GM19463 (cell line): ENCODE data around the gene MELTF.
A peak's percentile ranks its signal among the peaks of the same experiment; 100 is the strongest.

ENCODE experiments used
- ATAC-seq: cut with Tn5 transposase; IDR thresholded peaks from one replicate; pipeline ENCODE4 v1.9.1; 2021; ENCODE audit warnings: mild to moderate bottlenecking, moderate library complexity; ENCODE audit not compliant: unreplicated experiment

The MELTF gene

DNA sequence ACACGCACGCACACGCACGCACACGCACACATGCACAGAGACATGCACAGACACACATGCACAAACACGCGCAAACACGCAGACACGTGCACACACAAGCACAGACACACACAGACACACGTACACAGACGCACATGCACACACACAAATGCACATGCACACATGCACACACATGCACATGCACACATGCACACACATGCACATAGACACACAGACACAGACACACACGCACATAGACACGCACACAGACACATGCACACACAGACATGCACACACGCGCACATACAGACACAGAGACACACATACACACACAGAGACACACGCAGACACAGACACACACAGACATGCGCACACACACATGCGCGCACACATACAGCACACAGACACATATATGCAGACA, 34.6 kb downstream of the MELTF start:
- ATAC-seq = no peak

DNA sequence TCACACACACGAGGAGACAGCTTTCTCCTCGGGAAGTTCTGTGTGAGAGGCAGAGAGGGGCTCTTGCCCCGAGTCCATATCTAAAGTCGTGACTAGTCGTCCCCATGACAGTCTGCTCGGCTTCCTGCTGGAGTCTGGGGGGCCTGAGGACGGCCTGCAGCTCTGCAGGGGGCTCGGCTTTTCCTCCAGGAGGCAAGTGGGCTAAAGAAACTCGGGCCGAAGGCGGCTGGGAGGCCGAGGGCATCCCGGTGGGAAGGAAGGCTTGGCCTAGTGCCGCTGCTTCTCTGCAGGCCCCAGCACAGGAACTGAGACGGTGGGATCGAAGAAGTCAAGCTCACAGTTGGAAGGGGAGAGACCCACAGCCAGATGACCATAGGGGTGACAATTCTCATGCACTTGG, 35.6 kb downstream of the MELTF start:
- no peak for ATAC-seq

DNA sequence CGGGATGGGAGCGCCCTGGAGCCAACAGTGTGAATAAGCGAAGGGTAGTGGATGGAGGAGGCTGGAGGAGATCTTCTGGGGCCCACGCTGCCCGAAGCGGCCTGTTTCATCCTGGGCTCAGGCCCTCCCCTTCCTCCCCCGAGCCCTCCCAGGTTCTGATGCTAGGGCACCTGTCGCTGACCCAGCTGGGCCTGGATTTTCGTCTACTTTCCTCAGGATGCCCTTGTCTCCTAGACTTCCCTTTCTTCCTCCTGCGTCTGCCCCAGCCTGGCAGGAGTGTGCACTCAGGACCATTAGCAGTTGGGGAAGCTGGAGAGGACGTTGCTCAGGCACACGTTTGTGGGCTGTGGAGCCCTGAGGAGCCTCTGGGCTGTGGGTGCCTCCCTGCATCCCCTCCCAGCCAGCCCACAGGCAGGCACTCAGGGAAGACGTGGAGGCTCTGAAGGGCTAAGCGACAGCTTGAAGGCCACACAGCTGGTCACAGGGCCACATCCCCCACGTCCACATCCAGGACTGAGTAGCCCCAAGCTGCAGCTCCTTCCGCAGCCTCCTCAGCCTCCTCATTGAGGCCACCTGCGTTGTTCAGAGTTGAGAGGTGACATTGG, 37.1 kb downstream of the MELTF start:
- ATAC-seq = no peak

DNA sequence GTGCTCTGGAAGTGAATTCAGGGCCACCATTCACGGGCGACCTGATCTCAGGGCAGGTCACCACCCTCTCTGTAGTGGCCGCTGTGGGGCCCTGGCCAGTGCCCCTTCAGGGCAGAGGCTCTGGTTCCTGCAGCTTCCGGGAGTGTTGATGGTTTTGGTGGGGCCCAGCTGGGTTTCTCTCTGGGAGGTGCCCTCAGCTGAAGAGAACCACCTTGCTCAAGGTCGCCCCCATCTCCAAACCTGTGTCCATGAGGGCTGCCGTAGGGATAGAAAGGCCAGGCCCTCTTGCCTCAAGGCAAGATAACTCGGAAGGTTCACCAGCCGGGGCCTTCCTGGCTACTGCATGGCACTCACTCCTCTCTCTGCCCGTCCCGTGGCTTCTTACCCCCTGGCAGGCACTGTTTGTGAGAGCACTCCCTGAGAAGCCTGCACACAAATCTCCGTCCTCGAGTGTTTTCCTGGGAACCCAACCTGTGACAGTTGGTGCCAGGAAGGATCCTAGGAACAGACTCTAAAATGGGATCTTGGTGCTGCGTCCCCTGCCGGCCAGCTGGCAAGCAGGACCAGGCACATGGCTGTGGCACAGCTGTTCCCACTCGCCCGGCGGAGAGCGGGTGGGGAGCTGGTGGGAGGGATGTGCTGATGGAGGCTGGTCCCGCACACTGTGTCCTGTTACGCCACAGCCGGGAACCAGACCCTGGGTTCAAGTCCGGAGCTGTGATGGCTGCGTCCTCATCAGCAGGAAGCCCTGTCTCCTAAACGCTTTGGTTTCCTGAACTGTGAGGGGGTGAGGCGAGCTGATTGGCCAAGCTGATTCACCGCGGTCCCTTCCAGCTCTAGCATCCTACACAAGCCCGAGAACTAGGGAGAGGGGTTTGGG, 37.8 kb downstream of the MELTF start:
- ATAC-seq = no peak

DNA sequence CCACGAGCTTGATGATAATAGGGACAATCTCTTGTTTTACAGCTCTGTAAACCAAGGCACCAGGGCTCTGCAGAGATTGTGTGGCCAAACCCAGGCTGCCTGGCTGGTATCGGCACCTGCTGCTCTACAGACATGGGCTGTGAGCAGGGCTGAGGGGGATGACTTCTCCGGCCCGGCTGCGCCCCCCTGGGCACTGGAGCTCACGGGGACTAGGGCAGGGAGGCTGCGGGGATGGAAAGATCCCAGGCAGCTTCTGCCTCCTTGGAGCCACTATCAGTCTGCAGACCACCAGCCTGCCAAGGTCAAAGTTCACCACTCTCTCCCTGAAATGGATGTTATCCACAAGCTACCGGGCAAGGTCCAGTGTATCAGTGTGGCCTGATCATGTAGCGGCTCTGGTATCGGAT, 39.0 kb downstream of the MELTF start:
- no peak for ATAC-seq

DNA sequence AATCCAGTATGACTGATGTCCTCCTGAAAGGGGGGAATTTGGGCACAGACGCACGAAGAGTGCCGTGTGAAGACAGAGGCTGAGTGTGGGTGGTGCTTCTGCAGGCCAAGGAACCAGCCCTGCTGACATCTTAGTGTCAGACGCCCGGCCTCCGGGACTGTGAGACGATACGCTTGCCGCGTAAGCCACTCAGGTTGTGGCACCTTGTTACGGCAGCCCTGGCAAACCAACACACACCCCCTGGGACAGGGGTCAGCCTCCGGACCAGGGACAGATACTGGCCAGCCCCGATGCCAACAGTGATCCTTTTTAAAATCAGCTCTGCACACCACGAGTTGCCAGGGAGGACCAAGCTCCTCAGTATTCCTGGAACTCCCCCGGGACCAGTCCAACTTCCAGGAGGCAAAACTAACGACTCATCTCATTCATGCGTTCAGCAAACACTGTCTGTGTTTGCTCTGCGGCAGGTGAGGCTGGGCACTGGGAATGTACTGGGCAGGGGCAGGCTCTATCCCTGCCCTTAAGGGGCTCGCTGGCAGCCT, 39.8 kb downstream of the MELTF start:
- ATAC-seq = no peak

DNA sequence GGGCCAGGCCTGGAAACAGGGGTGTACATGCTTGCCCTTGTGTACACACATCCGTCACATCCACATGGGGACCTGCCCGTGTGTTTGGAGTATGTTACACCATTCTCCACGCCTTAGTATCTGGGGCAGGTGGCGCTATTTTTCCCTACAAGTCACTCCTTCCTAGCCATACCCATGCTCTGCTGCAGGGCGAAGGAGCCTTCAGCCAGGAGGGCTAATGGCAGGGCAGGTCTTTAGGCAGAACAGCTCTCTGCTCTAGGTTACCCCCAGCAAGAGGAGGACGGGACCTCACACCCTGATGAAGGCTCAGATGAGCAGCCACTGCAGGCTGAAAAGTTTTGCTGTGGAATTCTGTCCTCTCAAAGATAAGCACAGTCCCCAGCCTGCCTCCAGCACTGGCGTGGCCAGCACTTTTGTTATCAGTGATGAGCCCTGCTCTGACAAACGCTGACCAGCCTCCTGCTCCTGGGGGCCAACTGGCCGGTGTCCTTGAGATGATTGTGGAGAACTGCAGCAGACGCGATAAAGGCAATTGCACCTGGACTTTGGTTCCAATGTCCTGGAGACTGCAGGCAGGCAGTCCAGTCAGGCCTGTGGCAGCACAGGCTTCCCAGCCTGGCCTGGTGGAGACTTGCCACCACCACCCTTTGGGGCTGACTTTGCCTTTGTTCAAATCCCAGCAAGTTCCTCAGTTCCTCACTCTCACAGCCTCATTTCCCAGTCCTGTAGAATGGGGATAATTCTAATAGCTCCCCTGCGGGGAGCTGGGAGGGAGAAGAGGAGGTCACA, 41.2 kb downstream of the MELTF start:
- ATAC-seq = no peak

DNA sequence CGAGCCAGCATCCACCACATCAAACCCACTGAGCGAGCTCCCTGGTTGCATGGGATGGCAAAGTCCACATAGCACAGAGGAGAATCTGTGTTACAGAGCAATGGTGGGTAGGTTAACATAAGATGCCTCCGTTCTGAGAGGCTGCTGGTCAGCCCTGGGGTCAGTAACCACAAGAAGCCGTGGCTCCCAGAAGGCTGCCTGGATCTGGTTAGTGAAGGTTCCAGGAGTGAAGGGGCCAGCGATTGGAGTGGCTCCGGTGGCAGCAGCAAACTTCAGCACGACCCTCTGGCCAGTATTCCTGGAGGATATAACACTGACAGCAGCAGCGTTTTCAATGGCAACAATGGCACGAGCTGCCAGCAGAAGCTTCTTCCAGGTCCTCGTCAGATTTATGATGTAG, 42.6 kb downstream of the MELTF start:
- no peak for ATAC-seq

DNA sequence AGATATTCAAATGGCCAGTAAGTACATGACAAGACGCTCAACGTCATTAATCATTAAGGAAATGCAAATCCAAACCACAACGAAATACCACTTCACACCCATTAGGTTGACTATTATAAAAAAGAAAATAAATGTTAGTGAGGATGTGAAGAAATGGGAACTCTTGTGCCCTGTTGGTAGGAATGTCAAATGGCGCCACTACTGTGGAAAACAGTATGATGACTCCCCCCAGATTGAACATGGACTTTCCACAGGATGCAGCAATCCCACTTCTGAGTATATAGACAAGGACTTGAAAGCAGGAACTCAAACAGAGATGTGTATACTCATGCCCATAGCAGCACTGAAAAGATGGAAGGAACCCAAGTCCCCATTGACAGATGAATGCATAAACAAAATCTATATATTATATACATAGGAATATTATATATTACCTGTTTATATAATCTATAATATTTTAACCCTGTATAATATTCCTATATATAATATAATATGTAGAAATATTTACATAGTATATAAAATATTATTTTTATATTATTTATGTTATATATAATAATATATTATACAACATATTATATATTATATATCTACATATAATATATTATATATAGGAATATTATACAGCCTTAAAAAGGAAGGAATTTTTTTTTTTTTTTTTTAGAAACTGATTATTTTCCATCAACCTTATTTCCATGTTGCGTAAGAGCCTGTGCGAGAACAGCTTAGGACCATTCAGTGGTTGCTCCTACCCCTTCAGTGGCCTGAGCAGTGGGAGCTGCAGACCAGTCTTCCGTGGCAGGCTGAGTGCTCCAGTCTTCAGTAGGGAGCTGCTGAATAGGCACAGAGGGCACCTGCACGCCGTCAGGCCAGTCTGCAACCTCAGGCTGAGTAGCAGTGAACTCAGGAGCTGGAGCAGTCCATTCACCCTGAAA, 43.4 kb downstream of the MELTF start:
- ATAC-seq = no peak

DNA sequence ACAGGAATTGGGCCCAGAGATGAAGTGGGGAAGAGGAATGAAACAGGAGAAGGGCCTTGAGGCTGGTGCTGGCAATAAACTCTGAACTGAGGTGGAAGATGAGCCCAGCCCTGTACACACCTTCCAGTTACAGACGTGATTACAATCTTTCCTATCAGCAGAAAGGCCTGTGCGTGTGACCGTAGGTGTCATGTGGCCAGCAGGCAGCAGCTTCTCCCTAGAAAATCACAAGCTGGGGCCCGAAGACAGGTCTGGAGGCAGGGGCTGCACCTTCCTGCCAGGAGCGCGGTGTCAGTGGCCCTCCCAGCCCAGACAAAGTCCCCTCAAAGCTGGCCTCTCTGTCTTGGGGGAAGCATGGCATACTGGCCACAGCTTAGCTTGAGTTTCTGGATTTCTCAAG, 44.3 kb downstream of the MELTF start:
- ATAC-seq = no peak

DNA sequence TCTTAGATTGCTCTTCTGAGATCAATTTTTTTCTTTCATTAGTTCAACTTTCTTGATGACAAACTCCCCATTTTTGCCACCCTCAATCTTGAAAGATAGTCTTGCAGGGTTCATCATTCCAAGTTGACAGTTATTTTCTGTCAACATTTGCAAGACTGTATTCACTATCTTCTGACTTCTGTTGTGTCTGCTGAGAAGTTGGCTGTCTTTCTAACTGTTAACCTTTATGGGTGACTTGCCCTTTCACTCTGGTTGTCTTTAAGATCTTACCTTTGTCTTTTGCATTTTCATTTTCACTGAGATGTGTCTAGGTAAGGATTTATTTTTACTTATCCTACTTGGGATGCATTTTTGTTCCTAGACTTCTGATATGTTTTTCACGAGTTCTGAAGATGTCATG, 46.4 kb downstream of the MELTF start:
- ATAC-seq = no peak

DNA sequence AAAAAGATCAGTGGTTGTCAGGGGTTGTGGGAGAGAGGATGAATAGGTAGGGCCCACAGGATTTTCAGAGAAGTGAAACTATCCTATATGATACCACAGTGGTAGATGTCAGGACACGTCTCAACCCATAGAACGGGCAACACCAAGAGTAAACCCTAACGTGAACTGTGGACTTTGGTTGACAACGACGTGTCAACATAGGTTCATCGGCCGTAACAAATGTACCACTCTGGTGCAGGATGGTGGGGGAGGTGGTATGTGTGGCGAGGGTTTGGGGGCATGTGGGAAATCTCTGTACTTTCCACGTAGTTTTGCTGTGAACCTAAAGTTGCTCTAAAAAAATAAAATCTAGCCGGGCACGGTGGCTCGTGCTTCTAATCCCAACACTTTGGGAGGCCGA, 48.0 kb downstream of the MELTF start:
- ATAC-seq = no peak

DNA sequence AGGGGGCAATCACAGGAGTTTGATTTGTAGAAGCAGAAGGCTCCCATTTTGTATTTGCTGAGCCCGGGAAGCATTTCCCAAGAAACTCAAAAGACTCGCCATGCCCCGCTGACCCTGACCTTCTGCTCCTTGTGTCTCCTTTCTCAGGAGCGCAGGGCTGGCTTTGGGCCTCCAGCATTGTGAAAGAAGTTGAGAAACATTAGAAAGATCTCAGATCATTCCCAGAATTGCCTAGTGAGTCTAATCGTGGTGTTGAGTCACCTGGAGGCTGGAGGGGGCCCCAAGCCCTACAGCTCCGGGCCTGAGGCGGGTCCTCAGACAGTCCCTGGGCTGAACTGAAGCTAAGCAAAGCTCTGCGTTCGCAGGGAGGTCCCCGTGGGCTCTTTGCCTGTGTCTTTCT, 50.1 kb downstream of the MELTF start:
- no peak for ATAC-seq

DNA sequence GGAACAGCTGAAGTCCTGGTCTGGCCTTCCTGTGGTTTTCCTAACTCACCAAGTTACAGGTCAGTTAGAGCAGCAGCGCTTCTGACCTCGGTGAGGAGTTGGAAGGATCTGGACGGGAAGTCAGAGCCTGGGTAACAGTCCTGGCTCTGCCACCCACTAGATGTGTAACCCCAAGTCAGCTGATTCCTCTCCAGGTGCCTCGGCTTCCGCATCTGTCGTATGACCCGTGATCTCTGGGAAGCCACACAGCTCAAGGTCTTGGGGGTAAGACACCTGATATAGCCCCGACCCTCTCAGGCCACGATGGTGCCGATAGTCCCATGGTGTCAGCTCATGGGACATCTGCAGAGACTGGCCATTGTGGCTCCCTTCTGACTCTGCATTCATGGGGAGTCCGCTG, 52.7 kb downstream of the MELTF start:
- ATAC-seq = no peak

DNA sequence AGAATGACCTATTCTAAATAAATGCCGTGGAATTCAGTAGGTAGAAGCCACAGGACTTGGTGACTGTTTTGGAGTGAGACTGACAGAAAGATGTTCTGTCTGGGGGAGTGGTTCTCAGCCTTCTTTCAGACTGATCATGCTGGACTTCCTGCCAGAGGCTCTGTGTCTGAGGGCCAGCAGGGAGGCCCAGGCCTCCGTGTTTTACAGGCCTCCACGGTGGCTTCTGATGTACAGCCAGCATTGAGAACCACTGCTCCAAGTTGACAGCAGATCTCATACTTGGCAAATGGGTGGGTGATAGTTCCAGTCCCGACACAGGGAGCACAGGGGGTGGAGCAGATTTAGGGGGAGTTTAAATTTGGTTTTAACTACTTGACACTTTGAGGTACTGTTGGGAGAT, 54.3 kb downstream of the MELTF start:
- ATAC-seq = no peak

DNA sequence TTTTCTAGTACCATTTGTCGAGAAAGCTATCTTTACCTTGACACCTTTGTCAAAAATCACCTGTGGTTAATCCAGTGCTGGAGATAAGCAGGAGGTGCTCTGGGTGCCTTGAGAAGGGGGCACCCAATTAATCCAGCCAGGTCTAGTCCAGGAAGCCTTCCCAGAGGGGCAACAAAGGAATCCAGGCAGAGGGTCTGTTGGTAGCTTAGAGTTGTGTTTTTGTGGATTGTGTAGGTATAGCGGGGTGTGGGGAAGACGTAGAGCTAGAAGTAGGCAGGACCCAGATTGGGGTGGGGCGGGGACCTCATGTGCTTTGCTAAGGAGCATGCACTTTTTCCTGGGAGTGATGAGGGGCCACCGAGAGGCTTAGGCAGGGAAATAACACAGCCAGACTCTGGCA, 55.0 kb downstream of the MELTF start:
- ATAC-seq = no peak

DNA sequence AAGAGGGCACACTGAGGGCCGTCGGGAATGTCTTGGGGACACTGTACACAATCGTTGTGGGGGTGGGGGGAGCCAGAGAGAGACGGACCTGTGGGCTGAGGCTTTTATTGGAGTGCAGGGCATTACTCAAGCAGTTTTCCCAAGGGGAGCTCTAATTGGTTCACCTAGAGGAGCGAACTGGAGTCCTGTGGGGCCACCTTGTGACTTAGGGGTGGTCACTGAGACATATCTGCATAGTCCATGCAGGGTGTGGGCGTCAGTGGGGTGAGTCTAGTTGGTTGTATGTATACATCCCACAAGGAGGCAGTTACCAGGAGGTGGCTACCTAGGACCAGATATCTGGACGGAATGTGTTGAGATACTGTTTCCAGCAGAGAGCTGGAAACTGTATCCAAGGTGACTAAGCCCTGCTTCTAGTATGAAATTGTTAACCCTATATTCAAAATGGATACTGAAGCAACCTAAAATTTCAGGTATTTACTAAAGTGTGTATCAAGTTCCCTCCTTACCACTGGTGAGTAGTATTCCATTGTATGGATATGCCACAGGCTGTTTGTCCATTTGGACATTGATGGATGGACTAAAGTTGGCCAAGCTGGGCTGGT, 58.4 kb downstream of the MELTF start:
- ATAC-seq = no peak

DNA sequence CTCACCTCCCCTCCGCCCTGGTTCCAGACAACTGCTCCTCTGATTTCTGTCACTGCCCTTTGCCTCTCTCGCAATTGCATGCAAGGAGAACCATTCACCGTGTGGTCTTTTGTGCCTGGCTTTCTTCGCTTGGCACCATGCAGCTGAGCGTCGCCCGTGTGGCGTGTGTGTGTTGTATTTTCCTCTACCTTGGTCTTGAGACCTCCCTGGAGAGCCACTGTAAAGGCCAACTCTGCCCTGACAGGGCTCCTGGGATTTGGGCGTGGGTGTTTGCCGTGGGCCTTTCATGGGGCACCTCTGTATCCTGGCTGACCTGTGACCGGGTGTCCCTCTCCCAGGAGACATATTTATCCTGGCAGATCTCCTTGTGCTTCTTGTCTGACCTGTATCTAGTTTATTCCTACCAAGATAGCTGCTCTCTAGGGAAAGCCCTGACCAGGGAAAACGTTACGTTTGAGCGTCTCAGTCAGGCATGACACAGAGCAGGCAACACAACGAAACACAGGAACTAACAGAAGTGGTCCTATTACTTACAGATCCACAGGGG, 59.0 kb downstream of the MELTF start:
- ATAC-seq = no peak

DNA sequence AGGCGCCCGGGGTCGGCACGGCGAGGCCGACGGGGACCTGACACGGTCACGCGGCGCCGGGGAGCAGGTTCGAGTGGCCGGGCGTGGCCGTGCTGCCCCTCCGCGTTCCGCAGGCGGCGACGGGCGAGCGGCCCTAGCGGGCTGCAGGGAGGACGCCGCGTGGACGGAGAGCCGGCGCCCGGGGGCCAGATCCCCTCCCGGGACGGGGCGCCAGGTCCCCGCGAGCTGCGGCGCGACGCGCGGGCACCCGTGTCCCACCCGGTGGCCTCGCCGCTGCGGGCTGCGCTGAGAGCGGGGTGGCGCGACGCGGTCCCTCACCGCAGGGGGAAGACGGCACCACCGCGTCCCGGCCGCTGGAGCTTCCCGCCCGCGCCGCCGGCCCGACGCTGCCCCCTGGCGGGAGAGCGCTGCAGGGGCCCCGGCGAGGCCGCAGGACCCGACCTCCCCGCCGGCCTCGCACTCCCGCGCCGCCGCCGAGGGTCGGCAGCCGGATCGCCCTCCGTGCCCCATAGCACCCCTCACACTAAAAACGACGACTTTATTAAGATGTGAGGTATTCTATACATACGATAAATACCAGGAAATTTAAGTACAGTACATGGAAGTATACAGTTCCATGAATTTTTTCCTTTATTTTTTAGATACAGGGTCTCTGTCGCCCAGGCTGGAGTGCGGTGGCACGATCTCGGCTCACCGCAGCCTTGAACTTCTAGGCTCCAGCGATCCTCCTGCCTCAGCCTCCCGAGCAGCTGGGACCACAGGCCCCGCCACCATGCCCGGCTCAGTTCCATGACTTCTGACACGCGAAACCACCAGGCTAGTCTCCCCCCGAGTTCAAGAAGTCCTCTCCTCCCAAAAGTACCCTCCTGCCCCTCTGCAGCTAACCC, 59.7 kb downstream of the MELTF start:
- peak; percentile 49 for ATAC-seq
